ENCODE measurements around the gene MORN3. TPM values are rescaled to one million over a fixed set of nuclear protein-coding genes. Genes with fewer than 3 reads are reported as not detected.
"Not testable (repeated sequence)": the region's sequence is repeated elsewhere in the genome, so short reads cannot be mapped to it uniquely, and the experiment has no call there.

Gene MORN3, protein sequence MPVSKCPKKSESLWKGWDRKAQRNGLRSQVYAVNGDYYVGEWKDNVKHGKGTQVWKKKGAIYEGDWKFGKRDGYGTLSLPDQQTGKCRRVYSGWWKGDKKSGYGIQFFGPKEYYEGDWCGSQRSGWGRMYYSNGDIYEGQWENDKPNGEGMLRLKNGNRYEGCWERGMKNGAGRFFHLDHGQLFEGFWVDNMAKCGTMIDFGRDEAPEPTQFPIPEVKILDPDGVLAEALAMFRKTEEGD
- total RNA-seq (2014; rRNA removed; shearing (Covaris generic)) = 0.80 TPM in 1 of 2 replicates, not detected in the other

DNA sequence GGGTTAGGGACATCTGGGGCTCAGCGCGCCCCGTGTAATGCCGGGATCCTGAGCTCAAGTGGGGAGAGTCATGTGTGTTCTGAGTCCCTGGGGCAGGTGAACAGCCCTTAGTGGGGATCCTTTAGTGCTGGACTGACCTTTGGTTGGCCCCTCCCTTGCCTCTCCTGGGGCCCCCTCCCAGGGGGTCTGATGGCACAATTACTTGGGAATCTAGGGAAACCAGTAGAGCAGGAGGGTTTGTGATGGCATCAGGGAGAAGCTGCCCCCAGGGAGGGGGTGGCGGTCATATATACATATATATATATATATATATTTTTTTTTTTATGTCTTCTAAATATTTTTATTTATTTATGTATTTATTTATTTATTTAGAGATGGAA, at the start of gene MORN3:
MORN3 (minus strand) TSS at position 134 of the 380 bp plus-strand sequence. CDS start 171 bp downstream, outside the sequence.
- DNase-seq (ENCODE audit: low read depth) = no peak

DNA sequence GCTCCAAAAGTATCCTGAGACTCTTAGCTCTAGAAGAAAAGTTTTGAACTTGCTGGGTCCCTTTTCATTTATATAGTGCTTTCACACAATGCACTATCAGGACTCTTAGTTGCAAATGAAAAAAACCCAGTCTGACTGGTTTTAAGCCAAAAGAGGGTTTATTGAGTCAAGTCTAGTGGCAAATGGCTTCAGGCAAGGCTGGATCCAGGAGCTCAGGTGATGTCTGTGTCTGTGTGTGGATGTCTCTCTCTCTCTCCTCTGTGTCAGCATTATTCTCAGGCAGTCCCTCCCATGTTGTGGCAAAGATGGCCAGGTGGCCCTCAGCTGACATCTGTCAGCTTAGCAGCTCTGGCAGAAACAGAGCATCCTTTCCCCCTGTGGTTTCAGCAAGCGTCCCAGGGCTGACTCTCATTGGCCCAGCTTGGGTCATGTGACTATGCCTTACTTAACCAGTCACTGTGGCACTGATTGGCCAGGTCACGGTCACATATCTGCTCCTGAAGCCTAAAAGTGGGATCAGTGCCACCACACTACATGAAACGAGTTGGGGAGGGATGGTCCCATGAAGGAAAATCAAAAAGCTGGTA, 49.3 kb upstream of the MORN3 start:
- no peak for DNase-seq (ENCODE audit: low read depth)

DNA sequence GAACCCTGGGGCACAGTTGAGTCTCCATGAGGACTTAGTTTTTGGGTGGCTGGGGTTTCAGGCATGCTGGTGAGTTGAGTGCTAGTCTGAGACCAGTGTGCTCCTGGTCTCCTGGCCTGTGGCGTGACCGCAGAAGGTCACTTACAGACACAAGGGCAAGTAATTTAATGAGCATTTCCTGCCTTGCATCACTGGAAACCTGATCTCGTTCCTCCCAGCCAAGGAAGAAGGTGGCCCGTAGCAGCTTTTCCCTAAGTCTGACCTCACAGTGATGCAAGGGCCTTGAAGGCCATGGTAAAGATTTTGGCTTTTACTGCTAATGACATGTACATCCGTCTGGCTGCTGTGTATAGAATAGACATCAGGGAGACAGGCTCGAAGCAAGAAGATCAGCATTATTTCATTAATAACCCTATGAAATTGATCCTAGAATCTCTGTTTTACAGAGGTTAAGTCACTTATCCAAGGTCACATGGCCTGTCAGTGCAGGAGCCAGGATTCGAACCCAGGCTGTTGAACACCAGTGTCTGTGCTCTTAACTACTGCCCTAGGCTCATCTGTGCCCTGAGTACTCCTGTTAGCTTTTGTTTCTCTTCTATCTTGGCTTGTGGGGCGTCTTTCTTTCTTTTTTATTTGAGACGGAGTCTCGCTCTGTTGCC, 47.7 kb upstream of the MORN3 start:
- peak; percentile 86 for DNase-seq (ENCODE audit: low read depth)

DNA sequence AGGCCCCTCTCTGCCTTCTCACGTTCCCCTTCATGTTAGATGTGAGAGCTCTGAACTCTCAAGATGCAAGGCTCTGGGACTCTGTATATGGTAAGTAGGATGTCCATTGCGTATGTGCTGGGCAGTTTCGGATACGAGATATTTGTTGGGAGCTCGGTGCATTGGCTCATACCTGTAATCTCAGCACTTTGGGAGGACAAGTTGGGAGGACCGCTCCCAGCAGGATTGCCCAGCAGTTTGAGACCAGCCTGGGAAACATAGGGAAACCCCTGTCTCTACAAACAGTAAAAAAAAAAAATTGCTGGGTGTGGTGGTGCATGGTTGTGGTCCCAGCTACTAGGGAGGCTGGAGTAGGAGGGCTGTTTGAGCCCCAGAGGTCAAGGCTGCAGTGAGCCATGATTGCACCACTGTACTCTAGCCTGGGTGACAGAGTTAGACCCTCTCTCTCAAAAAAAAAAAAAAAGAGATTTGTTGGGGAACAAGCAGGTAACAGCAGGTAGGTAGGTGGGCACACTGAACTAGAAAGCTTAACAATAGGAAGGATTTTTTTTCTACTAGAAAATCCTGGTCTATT, 46.5 kb upstream of the MORN3 start:
- DNase-seq (ENCODE audit: low read depth) = no peak

DNA sequence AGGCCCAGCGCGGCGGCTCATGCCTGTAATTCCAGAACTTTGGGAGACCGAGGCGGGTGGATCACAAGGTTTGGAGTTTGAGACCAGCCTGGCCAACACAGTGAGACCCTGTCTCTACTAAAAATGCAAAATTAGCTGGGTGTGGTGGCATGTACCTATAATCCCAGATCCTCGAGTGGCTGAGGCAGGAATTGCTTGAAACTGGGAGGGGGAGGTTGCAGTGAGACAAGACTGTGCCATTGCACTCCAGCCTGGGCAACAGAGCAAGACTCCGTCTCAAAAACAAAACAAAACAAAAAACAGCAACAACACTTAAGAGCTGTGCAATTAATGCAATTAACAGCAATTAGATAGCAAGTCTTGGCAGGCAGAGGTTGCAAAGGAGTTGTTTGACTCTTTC, 45.6 kb upstream of the MORN3 start:
- DNase-seq (ENCODE audit: low read depth) = not testable (repeated sequence)

DNA sequence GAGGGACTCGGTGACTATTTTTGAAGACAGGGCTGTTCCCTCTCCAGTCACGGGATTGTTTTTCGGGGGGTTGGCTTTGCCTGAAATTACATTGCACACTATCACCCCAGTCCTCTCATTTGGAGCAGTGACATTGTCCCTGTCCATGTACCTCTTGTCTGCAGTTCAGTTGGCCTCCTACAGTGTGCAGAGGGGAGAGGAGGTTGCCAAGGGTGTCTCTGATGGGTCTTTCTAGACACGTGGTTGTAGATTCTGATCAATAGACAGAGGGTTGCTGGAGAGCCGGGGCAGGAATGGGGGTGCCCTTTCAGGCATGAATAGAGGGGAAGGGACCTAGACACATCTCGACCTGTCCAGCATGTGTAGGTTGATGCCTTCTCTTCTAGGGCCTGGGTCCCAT, 44.3 kb upstream of the MORN3 start:
- DNase-seq (ENCODE audit: low read depth) = no peak

DNA sequence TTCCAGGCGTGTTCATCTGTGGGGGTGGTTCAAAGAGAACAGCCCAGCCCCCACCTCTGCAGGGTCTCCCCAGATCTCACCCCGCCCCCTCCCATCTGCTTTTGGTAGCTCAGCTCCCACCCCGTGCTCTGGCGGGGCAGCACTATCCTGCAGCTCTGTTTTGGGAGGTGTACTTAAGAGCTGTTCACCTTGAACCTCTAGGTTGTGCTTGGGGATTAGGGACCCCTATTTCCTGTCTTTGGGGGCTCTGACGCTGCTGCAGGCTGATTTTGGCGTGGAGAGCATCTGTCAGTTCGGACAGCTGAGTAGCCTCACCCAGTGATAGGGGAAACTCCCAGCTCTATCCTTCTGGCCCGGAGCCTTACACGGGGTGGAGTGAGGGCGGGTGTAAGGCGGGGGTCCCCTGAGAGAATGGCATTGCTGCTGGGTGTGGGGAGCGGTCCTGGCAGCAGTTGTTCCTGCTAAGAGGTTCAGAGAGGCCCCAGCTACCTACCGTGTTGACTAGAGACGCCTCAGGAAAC, 43.9 kb upstream of the MORN3 start:
- no peak for DNase-seq (ENCODE audit: low read depth)

DNA sequence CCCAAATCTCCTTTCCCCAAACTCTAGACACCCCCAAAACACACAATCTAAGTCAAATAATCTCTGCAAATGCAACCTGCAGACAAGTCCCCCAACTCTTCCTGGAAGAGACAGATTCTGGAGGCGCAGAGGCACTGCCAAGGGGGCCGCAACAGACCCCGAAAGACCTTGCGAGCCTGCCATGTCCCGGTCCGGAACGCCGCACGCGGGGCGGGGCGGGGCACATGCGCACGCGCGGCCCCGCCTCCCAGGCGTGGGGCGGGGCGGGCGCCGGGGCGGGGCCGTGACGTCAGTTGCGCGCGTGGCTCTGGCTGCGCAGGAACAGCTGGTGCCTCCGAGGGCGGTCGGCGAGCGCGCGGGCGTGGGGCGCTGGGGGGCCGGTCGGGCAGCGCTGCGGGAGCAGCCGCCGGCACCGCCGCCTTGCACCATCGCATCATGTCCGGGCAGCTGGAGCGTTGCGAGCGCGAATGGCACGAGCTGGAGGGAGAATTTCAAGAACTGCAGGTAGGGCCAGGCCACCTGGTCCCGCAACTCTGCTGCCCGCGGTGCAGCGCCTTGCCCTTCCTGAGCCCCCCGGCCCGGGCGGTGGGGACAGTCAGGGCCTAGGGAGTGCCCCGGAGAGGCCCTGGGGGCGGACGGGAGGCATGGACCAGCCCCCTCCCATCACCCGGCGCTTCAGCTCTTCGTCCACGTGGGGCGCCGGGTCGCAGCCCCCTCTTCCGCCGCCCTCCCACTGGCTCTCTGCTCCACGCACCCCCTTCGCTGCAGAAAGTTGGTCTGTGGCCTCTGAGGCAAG, 43.2 kb upstream of the MORN3 start, which contains the start of gene TMEM120B:
TMEM120B (plus strand) TSS at position 292 of the 796 bp plus-strand sequence; CDS start at position 436, 144 bp downstream.
- DNase-seq (ENCODE audit: low read depth) = peak; percentile 87

DNA sequence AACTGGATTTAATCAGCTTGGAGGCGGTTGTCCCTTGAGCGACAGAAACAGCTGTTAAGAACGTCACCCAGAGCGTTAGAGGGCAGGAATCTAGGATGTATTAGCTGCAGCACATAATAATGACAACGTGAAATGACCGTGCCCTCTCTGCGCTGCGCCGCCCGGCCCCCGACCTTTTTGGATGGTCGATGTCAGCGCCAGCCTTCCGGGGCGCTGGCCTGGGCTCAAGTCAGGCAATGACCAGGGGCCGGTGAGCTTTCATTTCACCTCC, 42.7 kb upstream of the MORN3 start:
- peak; percentile 37 for DNase-seq (ENCODE audit: low read depth)

DNA sequence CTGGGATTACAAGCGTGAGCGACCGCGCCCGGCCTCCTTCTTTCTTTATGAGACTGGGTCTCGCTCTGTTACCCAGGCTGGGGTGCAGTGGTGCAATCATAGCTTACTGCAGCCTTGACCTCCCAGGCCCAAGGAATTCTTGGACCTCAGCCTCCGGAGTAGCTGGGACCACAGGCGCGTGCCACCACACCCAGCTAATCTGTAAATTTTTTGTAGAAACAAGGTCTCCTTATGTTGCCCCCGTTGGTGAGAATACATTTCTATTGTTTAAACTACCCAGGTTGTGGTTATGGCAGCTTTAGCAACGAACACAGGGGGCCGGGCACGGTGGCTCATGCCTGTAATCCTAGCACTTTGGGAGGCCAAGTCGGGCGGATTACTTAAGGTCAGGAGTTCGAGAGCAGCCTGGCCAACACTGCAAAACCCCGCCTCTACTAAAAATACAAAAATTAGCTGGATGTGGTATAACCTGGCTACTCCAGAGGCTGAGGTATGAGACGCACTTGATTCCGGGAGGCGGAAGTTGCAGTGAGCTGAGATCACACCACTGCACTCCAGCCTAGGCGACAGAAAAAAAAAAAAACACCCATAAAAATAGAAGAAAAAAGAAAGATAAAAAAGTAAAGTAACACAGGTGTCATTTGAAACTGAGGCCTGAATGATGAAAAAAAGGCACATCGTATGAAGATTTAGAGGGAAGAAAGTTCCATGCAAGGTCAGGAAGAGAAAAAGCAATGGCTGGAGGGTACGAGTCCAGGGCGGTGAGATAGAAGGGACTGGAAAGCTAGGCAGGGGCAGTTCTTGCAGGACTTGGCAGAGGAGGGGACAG, 42.1 kb upstream of the MORN3 start:
- DNase-seq (ENCODE audit: low read depth) = peak; percentile 49

DNA sequence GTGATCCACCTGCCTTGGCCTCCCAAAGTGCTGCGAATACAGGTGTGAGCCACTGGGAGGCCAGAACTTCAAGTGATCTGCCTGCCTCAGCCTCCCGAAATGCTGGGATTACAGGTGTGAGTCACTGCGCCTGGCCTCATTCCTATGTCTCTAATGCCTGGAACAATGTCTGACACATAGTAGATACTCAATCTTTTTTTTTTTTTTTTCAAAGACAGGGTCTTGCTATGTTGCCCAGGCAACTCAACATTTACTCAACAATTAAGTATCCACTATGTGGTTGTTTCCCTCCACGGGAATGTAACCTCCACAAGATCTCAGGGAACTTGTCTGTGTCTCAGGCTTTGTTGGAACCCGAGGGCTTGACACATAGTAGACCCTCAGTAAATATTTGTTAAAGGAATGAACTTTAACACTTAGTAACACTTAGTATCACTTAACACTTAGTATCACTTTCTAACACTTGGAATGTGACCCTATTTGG, 40.1 kb upstream of the MORN3 start:
- DNase-seq (ENCODE audit: low read depth) = peak; percentile 73

DNA sequence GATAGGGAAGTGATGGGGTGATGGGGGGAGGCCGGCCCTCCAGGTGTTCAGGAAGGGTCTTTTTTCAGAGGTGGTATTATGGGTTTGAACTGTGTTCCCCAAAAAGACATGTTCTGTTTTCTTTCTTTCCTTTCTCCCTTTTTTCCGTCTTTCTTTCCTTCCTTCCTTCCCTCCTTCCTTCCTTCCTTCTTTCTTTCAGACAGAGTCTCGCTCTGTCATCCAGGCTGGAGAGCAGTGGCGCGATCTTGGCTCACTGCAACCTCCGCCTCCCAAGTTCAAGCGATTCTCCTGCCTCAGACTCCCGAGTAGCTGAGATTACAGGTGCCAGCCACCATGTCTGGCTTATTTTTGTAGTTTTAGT, 39.6 kb upstream of the MORN3 start:
- not testable (repeated sequence) for DNase-seq (ENCODE audit: low read depth)

DNA sequence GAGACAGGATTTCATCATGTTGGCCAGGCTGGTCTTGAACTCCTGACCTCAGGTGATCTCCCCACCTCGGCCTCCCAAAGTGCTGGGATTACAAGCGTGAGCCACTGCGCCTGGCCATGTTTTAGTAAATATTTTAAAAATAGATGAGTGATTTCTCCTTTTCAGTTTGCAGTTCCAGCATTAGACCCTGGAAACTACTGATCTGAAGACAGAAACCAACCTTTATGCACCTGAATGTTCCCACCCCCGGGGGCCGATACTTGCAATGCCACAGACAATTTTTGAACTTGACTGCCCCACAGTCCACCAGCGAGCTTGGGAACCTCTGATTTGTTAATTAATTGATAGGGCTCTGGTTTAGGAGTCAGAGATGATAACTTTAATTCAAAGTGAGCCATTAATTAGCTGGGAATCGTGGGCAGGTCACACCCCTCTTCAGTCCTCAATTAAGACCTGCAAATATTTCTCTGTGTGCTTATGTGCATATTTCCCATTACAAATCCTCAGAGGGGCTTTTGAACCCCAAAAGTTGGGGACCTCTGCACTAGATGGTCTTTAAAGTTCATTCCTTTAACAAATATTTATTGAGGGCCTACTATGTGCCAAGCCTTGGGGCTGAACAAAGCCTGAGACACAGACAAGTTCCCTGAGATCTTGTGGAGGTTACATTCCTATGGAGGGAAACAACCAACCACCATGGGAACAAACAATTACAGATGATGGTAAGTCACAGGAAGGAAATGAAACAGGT, 39.0 kb upstream of the MORN3 start:
- no peak for DNase-seq (ENCODE audit: low read depth)

DNA sequence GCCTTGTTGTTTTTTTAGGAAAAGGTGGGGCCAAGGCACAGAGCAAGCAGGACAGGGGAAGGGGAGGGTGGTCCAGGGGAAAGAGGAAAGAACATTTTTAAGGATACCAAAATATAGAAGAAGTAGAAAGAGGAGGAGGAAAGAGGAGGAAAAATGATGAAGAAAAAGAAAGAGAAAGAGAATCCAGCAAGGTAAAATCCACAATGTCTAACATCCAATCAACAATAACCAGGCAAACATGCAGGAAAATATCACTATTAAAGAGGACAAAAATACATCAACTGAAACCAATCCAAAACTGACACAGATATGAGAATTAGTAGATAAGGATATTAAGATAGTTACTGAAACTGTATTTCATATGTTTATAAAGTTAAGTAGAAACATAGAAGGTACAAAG, 36.1 kb upstream of the MORN3 start:
- no peak for DNase-seq (ENCODE audit: low read depth)

DNA sequence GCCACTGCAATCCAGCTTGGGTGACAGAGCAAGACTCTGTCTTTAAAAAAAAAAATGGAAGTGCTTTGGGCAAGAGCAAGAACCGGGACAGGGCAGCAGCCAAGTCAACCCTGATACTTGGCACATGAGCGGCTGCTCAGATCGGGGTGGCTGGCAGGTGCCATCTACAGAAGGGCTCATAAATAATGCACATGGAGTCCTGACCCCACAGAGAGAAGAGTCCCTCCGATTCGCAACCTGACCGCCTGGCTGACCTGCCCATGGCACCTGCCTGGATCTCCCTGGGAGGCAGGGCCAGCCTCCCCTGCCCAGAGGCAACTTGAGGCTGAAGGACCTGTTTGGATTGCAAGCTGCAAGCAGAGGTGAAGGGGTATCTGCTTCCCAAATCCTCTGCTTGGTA, 33.5 kb upstream of the MORN3 start:
- no peak for DNase-seq (ENCODE audit: low read depth)

DNA sequence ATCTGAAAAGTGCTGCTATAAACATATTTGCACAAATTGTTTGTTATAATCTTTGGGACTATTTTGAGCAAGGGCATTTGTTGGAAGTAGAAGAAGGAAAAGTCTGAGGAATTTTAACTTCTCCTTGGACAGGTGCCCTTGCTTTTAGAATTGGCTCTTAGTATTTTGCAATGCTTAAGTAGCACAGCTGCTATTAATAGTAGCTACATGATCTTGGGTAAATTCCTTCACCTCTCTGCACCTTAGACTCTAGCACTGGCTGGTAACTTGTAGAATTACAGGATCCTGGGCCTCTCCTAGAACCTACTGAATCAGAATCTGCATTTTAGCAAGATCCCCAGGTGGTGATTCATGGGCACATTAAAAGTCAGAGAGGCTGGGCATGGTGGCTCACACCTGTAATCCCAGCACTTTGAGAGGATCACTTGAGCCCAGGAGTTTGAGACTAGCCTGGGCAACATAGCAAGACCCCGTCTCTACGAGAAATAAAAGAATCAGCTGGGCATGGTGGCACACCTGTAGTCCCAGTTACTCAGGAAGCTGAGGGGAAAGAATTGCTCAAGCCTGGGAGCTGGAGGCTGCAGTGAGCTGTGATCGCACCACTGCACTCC, 32.3 kb upstream of the MORN3 start:
- DNase-seq (ENCODE audit: low read depth) = no peak

DNA sequence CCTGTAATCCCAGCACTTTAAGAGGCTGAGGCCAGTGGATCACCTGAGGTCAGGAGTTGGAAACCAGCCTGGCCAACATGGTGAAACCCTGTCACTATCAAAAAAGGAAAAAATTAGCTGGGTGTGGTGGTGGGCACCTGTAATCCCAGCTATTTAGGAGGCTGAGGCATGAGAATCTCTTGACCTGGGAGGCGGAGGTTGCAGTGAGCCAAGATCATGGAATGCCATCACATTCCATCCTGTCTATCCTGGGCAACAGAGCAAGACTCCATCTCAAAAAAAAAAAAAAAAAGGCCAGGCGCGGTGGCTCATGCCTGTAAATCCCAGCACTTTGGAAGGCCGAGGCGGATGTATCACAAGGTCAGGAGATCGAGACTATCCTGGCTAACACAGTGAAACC, 28.4 kb upstream of the MORN3 start:
- DNase-seq (ENCODE audit: low read depth) = not testable (repeated sequence)

DNA sequence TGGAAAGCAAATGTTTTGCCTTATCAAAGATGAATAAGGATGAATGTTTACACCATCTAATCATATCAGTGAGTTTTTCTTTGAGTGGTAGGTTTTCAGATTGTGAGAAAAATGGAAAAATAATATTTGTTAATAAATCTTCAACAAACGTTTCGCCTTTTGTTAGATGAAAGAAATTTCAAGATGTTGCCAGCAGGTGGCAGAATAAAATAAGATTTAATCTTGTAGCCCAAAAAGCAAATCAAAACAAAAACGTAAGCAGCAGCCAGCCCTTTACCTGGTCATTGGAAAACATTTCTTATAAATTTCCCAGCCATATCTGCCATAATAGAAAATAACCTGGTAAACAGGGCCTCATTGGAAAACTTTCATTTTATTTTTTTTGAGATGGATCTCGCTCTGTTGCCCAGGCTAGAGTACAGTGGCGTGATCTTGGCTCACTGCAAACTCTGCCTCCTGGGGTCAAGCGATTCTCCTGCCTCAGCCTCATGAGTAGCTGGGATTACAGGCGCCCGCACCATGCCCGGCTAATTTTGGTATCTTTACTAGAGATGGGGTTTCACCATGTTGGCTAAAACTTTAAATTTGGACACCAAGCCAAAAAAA, 27.7 kb upstream of the MORN3 start:
- no peak for DNase-seq (ENCODE audit: low read depth)

DNA sequence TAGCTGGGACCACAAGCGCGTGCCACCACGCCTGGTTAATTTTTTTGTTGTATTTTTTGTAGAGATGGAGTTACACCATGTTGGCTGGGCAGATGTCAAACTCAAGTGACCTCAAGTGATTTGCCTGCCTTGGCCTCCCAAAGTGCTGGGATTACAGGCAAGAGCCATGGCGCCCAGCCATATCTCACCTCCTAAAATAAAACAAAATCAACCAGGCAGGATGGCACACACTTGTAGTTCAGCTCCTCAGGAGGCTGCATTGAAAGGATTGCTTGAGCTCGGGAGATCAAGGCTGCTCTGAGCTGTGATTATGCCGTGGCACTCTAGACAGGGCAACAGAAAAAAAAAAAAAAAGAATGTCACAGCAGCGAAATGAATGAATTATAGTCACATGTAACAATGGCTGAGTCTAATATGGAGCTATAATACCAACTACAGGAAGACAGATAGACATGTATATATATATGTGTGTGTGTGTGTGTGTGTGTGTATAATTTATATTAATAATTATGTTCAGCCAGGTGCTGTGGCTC, 23.8 kb upstream of the MORN3 start:
- no peak for DNase-seq (ENCODE audit: low read depth)
